Astrocyte of the spinal cord (primary cell): Measurements from ENCODE around the gene EAF1.
A peak's percentile ranks its signal among the peaks of the same experiment; 100 is the strongest.
"Not testable (repeated sequence)": the region's sequence is repeated elsewhere in the genome, so short reads cannot be mapped to it uniquely, and the experiment has no call there.

ENCODE experiments used
- DNase-seq: peaks from one replicate; pipeline ENCODE4 v3.0.0; 2011; ENCODE audit warnings: low read depth, low spot score
- H3K4me3 ChIP-seq: 2 replicates; pipeline ENCODE4 v1.5.1; 2011; ENCODE audit warnings: low read depth, mild to moderate bottlenecking, low read length, moderate library complexity
- CTCF ChIP-seq: IDR thresholded peaks from 2 replicates; pipeline ENCODE4 v1.5.1; 2012; ENCODE audit warnings: low read depth, mild to moderate bottlenecking, low read length, inconsistent platforms
- in situ Hi-C: cut with HindIII; loops from 2 replicates; pipeline ENCODE4 v1.10.0; 2017; ENCODE audit warnings: low sequenced_read_pairs

EAF1 gene

GRCh38 chr3:15427182-15427880 is at the start of gene EAF1, which contains the start of gene METTL6:
TSS of gene EAF1 (plus strand) at chr3:15427598. CDS start at chr3:15427780, 182 bp downstream.
TSS of gene METTL6 (minus strand) at chr3:15427544. CDS start at chr3:15426511, 1,033 bp downstream.
- peak; percentile 11 for TF ChIP-seq CTCF
- H3K4me3 ChIP-seq = peak within 1 kb of the TSS; percentile 85
- peak; percentile 76 for DNase-seq
- in situ Hi-C loops = no loop called here

- in situ Hi-C loops = no loop called here
Measured at GRCh38 chr3:15377961-15378791, 49.2 kb upstream of the EAF1 start.

GRCh38 chr3:15380980-15381890 is 46.2 kb upstream of the EAF1 start:
- TF ChIP-seq CTCF = no peak
- in situ Hi-C loops = no loop called here
- DNase-seq = no peak
- H3K4me3 ChIP-seq = no peak overlapping the region

More at GRCh38 chr3:15377961-15378791, 49.2 kb upstream of the EAF1 start:
- DNase-seq = peak; percentile 94
- TF ChIP-seq CTCF = peak; percentile 84
- no peak overlapping the region for H3K4me3 ChIP-seq

GRCh38 chr3:15382405-15382923 is 44.9 kb upstream of the EAF1 start:
- no peak for TF ChIP-seq CTCF
- no peak overlapping the region for H3K4me3 ChIP-seq
- in situ Hi-C loops = no loop called here
- no peak for DNase-seq

GRCh38 chr3:15384510-15385237 is 42.7 kb upstream of the EAF1 start:
- no peak for TF ChIP-seq CTCF
- H3K4me3 ChIP-seq = no peak overlapping the region
- in situ Hi-C loops = no loop called here
- no peak for DNase-seq

GRCh38 chr3:15385238-15385695 is 42.1 kb upstream of the EAF1 start:
- DNase-seq, H3K4me3 ChIP-seq, in situ Hi-C loops: not testable (repeated sequence)
